B cell (primary cell): ENCODE data around the gene KCNA10. TPM values are rescaled to one million over a fixed set of nuclear protein-coding genes. Genes with fewer than 3 reads are reported as not detected.

Experiments used
- ATAC-seq: fragments of 200-7000 bp; cut with Tn5 transposase; one replicate; pipeline ENCODE4 v1.10.0; 2021; ENCODE audit warnings: low read depth, mild to moderate bottlenecking, moderate number of reproducible peaks, moderate library complexity
- CTCF ChIA-PET: fragments of 350-600 bp; sonication (Branson Sonifier 250); formaldehyde crosslinking; loops from one replicate; lab custom pipeline; 2021; ENCODE audit warnings: antibody characterized with exemption, inconsistent platforms; lab: Charles Lee
- POLR2A ChIA-PET: fragments of 350-600 bp; sonication (Branson Sonifier 250); formaldehyde crosslinking; loops from one replicate; lab custom pipeline; 2021; ENCODE audit warnings: antibody characterized with exemption; lab: Charles Lee
- DNase-seq: peaks from one replicate; pipeline ENCODE4 v3.0.0; 2013
- H2AFZ ChIP-seq: 2 replicates; pipeline ENCODE4 v1.6.1; 2012; ENCODE audit warnings: mild to moderate bottlenecking, low read depth, low read length; ENCODE audit not compliant: insufficient read depth, poor library complexity, severe bottlenecking
- H3K27ac ChIP-seq, 2 donors: 1 replicate in 1 of 2; 2 replicates in 1 of 2; pipeline ENCODE4 v1.5.1; 2012 to 2013; ENCODE audit warnings: low read length in 2 of 2, mild to moderate bottlenecking in 2 of 2, moderate library complexity in 1 of 2
- H3K27me3 ChIP-seq, 4 experiments: fragments of 200-600 bp in 1 of 4; sonication (generic) in 1 of 4; replicated peaks in 1 of 4; 1 replicate in 2 of 4; 2 replicates in 2 of 4; pipeline versions ENCODE4 v1.6.1 to v1.7.0; 2013 to 2016; ENCODE audit warnings: low read length in 3 of 4, mild to moderate bottlenecking in 2 of 4, mixed read lengths in 1 of 4, moderate library complexity in 1 of 4; ENCODE audit not compliant: insufficient read depth in 4 of 4, control insufficient read depth in 3 of 4; ENCODE audit errors: control extremely low read depth in 1 of 4
- H3K36me3 ChIP-seq, 2 experiments: replicated peaks in 1 of 2; 1 replicate in 1 of 2; 2 replicates in 1 of 2; pipeline versions ENCODE4 v1.6.1 to v1.7.1; 2013; ENCODE audit warnings: low read length in 1 of 2; ENCODE audit not compliant: insufficient read depth in 2 of 2, control insufficient read depth in 1 of 2; ENCODE audit errors: control extremely low read depth in 1 of 2, extremely low read depth in 1 of 2
- H3K4me1 ChIP-seq, 2 donors: fragments of 200-600 bp in 1 of 2; sonication (generic) in 1 of 2; 1 replicate in 1 of 2; 2 replicates in 1 of 2; pipeline versions ENCODE4 v1.5.1 to v1.6.1; 2013 to 2017; ENCODE audit warnings: low read length in 2 of 2; ENCODE audit not compliant: control insufficient read depth in 2 of 2, insufficient read depth in 2 of 2
- H3K4me2 ChIP-seq: replicated peaks from 2 replicates; pipeline ENCODE3; 2012; ENCODE audit warnings: mild to moderate bottlenecking, low read depth, low read length; ENCODE audit not compliant: poor library complexity, severe bottlenecking
- H3K4me3 ChIP-seq, 5 experiments: fragments of 200-600 bp in 1 of 5; sonication (generic) in 1 of 5; 1 replicate in 3 of 5; 2 replicates in 2 of 5; pipeline versions ENCODE4 v1.5.1 to v1.7.0; 2011 to 2016; ENCODE audit warnings: low read length in 4 of 5, mild to moderate bottlenecking in 4 of 5, low read depth in 2 of 5, control low read depth in 1 of 5, moderate library complexity in 1 of 5; ENCODE audit not compliant: insufficient read depth in 1 of 5; ENCODE audit errors: control extremely low read depth in 1 of 5, extremely low read depth in 1 of 5
- H3K79me2 ChIP-seq: fragments of 200-600 bp; sonication (generic); one replicate; pipeline ENCODE4 v1.6.0; 2016; ENCODE audit warnings: low read length; ENCODE audit not compliant: control insufficient read depth, insufficient read depth
- H3K9ac ChIP-seq: fragments of 200-600 bp; sonication (generic); 2 replicates; pipeline ENCODE4 v1.6.1; 2017; ENCODE audit warnings: mild to moderate bottlenecking, low read length, moderate library complexity
- H3K9me3 ChIP-seq, 3 donors: one replicate each; pipeline versions ENCODE4 v1.6.1 to v1.7.1; 2013; ENCODE audit warnings: low read length in 2 of 3; ENCODE audit not compliant: control insufficient read depth in 2 of 3, insufficient read depth in 1 of 3; ENCODE audit errors: control extremely low read depth in 1 of 3
- H4K20me1 ChIP-seq: 2 replicates; pipeline ENCODE4 v1.6.0; 2012; ENCODE audit warnings: mild to moderate bottlenecking, low read length; ENCODE audit not compliant: insufficient read depth, control insufficient read depth, poor library complexity, severe bottlenecking
- H3K27ac Mint-ChIP-seq: one replicate; pipeline ENCODE4 v1.8.0; 2021; ENCODE audit warnings: mixed read lengths
- H3K27me3 Mint-ChIP-seq: one replicate; pipeline ENCODE4 v1.8.0; 2021; ENCODE audit warnings: mixed read lengths
- H3K4me1 Mint-ChIP-seq: one replicate; pipeline ENCODE4 v1.8.0; 2021; ENCODE audit warnings: mixed read lengths
- H3K4me3 Mint-ChIP-seq: one replicate; pipeline ENCODE4 v1.8.0; 2021; ENCODE audit warnings: mixed read lengths
- H3K9me3 Mint-ChIP-seq: one replicate; pipeline ENCODE4 v1.8.0; 2022; ENCODE audit warnings: mixed read lengths; ENCODE audit not compliant: insufficient read depth
- CTCF ChIP-seq: fragments of 200-600 bp; IDR thresholded peaks from one replicate; pipeline ENCODE4 v1.8.0; 2022; ENCODE audit warnings: antibody characterized with exemption, mild to moderate bottlenecking
- EZH2 ChIP-seq: IDR thresholded peaks from 2 replicates; pipeline ENCODE4 v1.6.1; 2012; ENCODE audit warnings: borderline replicate concordance, low read depth, mild to moderate bottlenecking, moderate library complexity, low read length; ENCODE audit not compliant: insufficient read depth, poor library complexity, severe bottlenecking
- WGBS: methylation state at CpG from one replicate; pipeline ENCODE4 v1.1.5; 2013; ENCODE audit warnings: missing lambda C conversion rate; ENCODE audit not compliant: insufficient coverage; 5-methylcytosine and 5-hydroxymethylcytosine counted together
- intact Hi-C: fragments of 100-400 bp; cut with micrococcal nuclease; formaldehyde crosslinking; loops from one replicate; pipeline ENCODE4 v1.10.0; 2022
- polyA plus RNA-seq: library from polyadenylated mRNA; depleted of rRNA; stranded (reverse); fragments of >200 nt; gene quantifications from 2 replicates; pipeline ENCODE4 v1.2.3, GENCODE V29; 2012
- total RNA-seq, 2 donors: library from RNA; stranded (reverse); fragments of 120-200 nt in 1 of 2; gene quantifications; 1 replicate in 1 of 2; 2 replicates in 1 of 2; pipeline versions ENCODE4 v1.2.3 to v1.2.4, GENCODE V29; 2013 to 2022

KCNA10 gene
- total and polyA plus RNA-seq, 2 donors (not counting 1 experiment from before 2014, with no cell fraction given), result not detected

GRCh38 chr1:110483308-110483685 is 35.7 kb downstream of the KCNA10 start:
- Histone ChIP-seq H3K27ac (no peak overlapping the region), H3K4me3 (no peak overlapping the region), H3K9ac (no peak overlapping the region), H2AFZ (no peak overlapping the region), H3K27me3 (peaks cover 0 to 13% (median 4%) of the 10 kb centered on the region in 4 experiments), H4K20me1 (no peaks in the 10 kb centered on the region), H3K4me2 (no peak overlapping the region), H3K4me1 (no peaks in the 10 kb centered on the region), H3K9me3 (no peaks in the 10 kb centered on the region), H3K79me2 (no peaks in the 10 kb centered on the region), H3K36me3 (no peaks in the 10 kb centered on the region)
- Mint-ChIP-seq H3K4me1 (no peaks in the 10 kb centered on the region), H3K27me3 (peaks cover 38% of the 10 kb centered on the region), H3K9me3 (no peaks in the 10 kb centered on the region), H3K4me3 (no peak overlapping the region), H3K27ac (no peak overlapping the region)
- 98% methylated on average over 7 of the region's 9 CpGs for WGBS
- DNase-seq (no peak), ATAC-seq (no peak)
- intact Hi-C loops, result no loop called here
- TF ChIP-seq EZH2 (no peak), CTCF (no peak)
- ChIA-PET CTCF (interaction anchor here (1.5 kb wide), 1 partner anchor 13 kb away, joined by 4 read pairs; no protein-coding TSS in a partner anchor), POLR2A (no interaction called here)

- 50% methylated on average over 13 of the region's 18 CpGs for WGBS
- H3K27ac Mint-ChIP-seq, result no peak overlapping the region
- DNase-seq (no peak), ATAC-seq (no peak)
- intact Hi-C loops, result no loop called here
- Histone ChIP-seq H3K79me2 (no peaks in the 10 kb centered on the region), H3K4me2 (no peak overlapping the region), H3K4me3 (no peak overlapping the region), H3K4me1 (no peaks in the 10 kb centered on the region), H3K27me3 (peaks cover 0 to 13% (median 4%) of the 10 kb centered on the region in 4 experiments), H3K9me3 (no peaks in the 10 kb centered on the region), H3K9ac (no peak overlapping the region), H2AFZ (no peak overlapping the region), H3K36me3 (no peaks in the 10 kb centered on the region), H3K27ac (no peak overlapping the region), H4K20me1 (no peaks in the 10 kb centered on the region)
- CTCF ChIA-PET, result interaction anchor here (1.6 to 3.6 kb wide), 2 partner anchors 14 to 22 kb away, joined by 3 to 11 read pairs; no protein-coding TSS in a partner anchor
- H3K9me3 Mint-ChIP-seq, result no peaks in the 10 kb centered on the region
- TF ChIP-seq CTCF, result no peak
- TF ChIP-seq EZH2, result no peak
- no peak overlapping the region for H3K4me3 Mint-ChIP-seq
- H3K4me1 Mint-ChIP-seq, result no peaks in the 10 kb centered on the region
- POLR2A ChIA-PET, result no interaction called here
- peaks cover 38% of the 10 kb centered on the region for H3K27me3 Mint-ChIP-seq
Measured at GRCh38 chr1:110482662-110483307, 36.2 kb downstream of the KCNA10 start.
